Measurements from ENCODE around the gene GIMAP8.
A peak's percentile ranks its signal among the peaks of the same experiment; 100 is the strongest.

GIMAP8 gene

GRCh38 chr7:150450491-150451001 is at the start of gene GIMAP8:
Gene GIMAP8, plus strand, starts transcription at chr7:150450630. Its CDS starts 16,069 bp downstream, at chr7:150466699.
- DNase-seq = peak; percentile 41 to 50

GRCh38 chr7:150400788-150401423 is 49.5 kb upstream of the GIMAP8 start:
- DNase-seq = no peak

- DNase-seq = no peak
Observed at GRCh38 chr7:150401424-150401790, 49.0 kb upstream of the GIMAP8 start.

- no peak for DNase-seq
Observed at GRCh38 chr7:150401861-150402631, 48.4 kb upstream of the GIMAP8 start.

- no peak for DNase-seq
Observed at GRCh38 chr7:150402671-150403321, 47.6 kb upstream of the GIMAP8 start.

- no peak for DNase-seq
Observed at GRCh38 chr7:150403376-150404171, 46.9 kb upstream of the GIMAP8 start.

- DNase-seq = no peak
Observed at GRCh38 chr7:150404172-150404804, 46.1 kb upstream of the GIMAP8 start.

GRCh38 chr7:150404805-150405583 is 45.4 kb upstream of the GIMAP8 start:
- peak; percentile 64 to 71 for DNase-seq

GRCh38 chr7:150405584-150406311 is 44.7 kb upstream of the GIMAP8 start:
- DNase-seq = peak in 1 of 2 donors; percentile 21

- no peak for DNase-seq
Observed at GRCh38 chr7:150406312-150406566, 44.2 kb upstream of the GIMAP8 start.

GRCh38 chr7:150406567-150407421 is 43.6 kb upstream of the GIMAP8 start:
- peak in 1 of 2 donors; percentile 31 for DNase-seq

GRCh38 chr7:150407588-150408392 is 42.6 kb upstream of the GIMAP8 start:
- DNase-seq = no peak

GRCh38 chr7:150408393-150409299 is 41.8 kb upstream of the GIMAP8 start:
- no peak for DNase-seq

GRCh38 chr7:150409300-150410030 is 41.0 kb upstream of the GIMAP8 start:
- DNase-seq = no peak

- no peak for DNase-seq
Observed at GRCh38 chr7:150410131-150410530, 40.3 kb upstream of the GIMAP8 start.

- DNase-seq = no peak
Observed at GRCh38 chr7:150410680-150411346, 39.6 kb upstream of the GIMAP8 start.

GRCh38 chr7:150411606-150412005 is 38.8 kb upstream of the GIMAP8 start:
- DNase-seq = no peak

Measured in stimulated activated CD4-positive, alpha-beta T cell treated with anti-CD3 and anti-CD28 coated beads, Interleukin-2, amount 100 ng/mL, for 48 hours (primary cell).